ENCODE measurements around the gene PPBP. TPM values are rescaled to one million over a fixed set of nuclear protein-coding genes. Genes with fewer than 3 reads are reported as not detected.
A peak's percentile ranks its signal among the peaks of the same experiment; 100 is the strongest.

PPBP gene
- not detected in 2 replicates for total RNA-seq
- long read RNA-seq, result 0 reads

DNA sequence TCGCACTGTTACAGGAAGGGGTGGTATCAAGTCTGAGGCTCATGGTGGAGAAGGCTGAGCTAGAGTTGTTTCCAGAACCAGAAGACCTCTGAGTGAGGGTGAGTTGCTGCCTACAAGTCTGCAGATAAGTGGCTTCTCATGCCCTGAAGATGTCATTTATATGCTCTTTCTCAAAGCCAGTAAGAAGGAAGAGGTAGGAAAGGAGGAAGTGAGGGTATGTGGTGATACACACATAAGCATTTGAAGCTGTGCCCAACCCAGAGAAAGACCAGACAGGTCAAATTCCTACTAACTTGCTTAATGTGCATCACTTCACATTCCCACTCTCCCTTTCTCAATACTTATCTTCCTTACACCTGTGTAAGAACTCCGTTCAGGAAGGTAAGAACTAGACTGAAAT, at the start of gene PPBP:
TSS of gene PPBP (minus strand) at position 130 of the 400 bp plus-strand sequence. CDS start at position 43, 87 bp downstream.
- Mint-ChIP-seq H3K4me1 (ENCODE audit: low read depth) (peaks cover 4% of the 10 kb centered on the region), H3K4me3 (ENCODE audit: low read depth) (no peak within 1 kb of the TSS), H3K27ac (no peak within 1 kb of the TSS), H3K27me3 (peaks cover 8% of the 10 kb centered on the region), H3K9me3 (ENCODE audit: low read depth) (no peaks in the 10 kb centered on the region), H3K36me3 (ENCODE audit: insufficient read depth) (no peaks in the 10 kb centered on the region)
- TF ChIP-seq CTCF (IDR thresholded peaks at IDR 0.05; ENCODE audit: unreplicated experiment), result no peak
- no peak for DNase-seq (ENCODE audit: low spot score, unreplicated experiment)

DNA sequence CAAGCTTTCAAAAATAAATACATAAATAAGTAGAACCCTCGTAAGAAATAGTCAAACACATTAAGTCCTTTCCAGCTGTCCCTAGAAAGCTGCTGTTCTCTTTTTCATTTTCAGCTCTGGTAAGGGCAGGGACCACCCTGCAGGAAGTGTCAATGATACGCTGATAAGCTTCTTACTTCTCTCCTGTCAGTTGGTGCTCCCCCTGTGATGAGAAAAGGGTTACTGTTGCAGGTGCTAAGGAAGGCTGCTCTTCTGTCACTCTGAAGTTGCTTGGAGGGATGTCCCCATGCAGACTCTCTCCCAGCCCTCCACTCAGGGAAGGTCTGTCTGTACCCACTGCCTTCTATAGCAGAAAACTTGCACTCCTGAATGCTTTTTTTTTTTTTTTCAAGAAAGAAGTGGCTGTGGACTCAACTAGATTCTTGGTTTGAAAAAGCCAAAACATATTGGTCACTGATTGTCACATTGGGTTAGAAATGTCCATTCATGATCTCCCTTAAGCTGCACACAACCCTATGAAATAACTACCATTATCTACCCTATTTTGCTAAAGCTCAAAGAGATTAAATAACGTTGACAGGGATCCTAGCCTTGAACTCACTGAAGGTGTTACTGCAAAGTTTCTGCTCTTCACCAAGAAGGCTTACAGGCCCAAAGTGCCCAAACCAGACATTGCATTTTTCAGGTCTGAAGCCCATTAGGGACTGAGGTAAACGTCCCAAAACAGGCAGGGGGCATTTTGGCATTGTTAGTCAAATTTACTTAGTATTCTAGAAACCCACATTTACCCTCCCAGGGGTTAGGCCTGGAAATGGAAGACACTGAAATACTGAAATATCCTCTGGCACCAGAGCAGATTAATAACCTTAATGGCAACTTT, 49.3 kb upstream of the PPBP start:
- Mint-ChIP-seq H3K4me3 (ENCODE audit: low read depth) (peak overlapping the region; percentile 90), H3K9me3 (ENCODE audit: low read depth) (no peaks in the 10 kb centered on the region), H3K36me3 (ENCODE audit: insufficient read depth) (no peaks in the 10 kb centered on the region), H3K27ac (no peak overlapping the region), H3K27me3 (peaks cover 35% of the 10 kb centered on the region), H3K4me1 (ENCODE audit: low read depth) (peaks cover 15% of the 10 kb centered on the region)
- no peak for TF ChIP-seq CTCF (IDR thresholded peaks at IDR 0.05; ENCODE audit: unreplicated experiment)
- no peak for DNase-seq (ENCODE audit: low spot score, unreplicated experiment)

DNA sequence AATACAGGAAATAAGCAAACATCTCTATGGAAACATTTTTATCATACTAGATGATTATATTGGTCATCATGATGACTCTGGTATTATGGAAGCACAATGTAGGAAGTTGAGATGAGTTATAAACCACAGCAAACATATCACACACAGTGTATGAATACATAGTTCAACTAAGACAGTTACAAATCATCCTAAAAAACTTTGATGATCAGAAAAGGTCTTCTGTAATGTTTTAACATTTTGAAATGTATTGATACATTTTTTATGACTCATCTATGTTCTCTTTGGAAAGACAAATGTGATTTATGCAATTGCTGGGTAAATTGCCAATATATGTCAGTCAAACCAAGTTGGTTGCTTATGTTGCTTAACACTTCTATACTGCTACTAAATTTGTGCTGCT, 45.7 kb upstream of the PPBP start:
- Mint-ChIP-seq H3K4me3 (ENCODE audit: low read depth) (no peak overlapping the region), H3K4me1 (ENCODE audit: low read depth) (peaks cover 7% of the 10 kb centered on the region), H3K27ac (no peak overlapping the region), H3K9me3 (ENCODE audit: low read depth) (no peaks in the 10 kb centered on the region), H3K27me3 (peaks cover 13% of the 10 kb centered on the region), H3K36me3 (ENCODE audit: insufficient read depth) (no peaks in the 10 kb centered on the region)
- DNase-seq (ENCODE audit: low spot score, unreplicated experiment), result no peak
- TF ChIP-seq CTCF (IDR thresholded peaks at IDR 0.05; ENCODE audit: unreplicated experiment), result no peak

DNA sequence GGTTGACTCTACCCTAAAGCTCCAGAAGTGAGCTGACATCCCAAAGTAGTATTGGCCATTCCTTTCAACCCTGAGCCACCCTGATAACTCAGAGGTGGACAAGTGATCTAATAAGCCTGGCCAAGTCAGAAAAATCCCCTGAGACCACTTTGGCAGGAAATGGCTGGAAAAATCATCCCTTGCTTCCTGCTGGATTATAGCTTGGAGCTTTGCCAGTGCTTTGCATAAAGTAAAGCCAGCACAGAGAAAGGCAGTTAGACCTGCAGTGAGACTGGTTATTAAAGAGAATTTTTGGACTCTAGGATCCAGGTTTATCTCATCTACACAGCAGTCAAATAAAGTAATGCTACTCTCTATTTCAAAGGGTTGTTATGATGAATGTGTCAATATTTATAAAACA, 44.1 kb upstream of the PPBP start:
- peaks cover 1% of the 10 kb centered on the region for H3K4me1 Mint-ChIP-seq (ENCODE audit: low read depth)
- no peak overlapping the region for H3K27ac Mint-ChIP-seq
- DNase-seq (ENCODE audit: low spot score, unreplicated experiment), result no peak
- H3K36me3 Mint-ChIP-seq (ENCODE audit: insufficient read depth), result no peaks in the 10 kb centered on the region
- H3K27me3 Mint-ChIP-seq, result peaks cover 13% of the 10 kb centered on the region
- H3K9me3 Mint-ChIP-seq (ENCODE audit: low read depth), result no peaks in the 10 kb centered on the region
- no peak for TF ChIP-seq CTCF (IDR thresholded peaks at IDR 0.05; ENCODE audit: unreplicated experiment)
- H3K4me3 Mint-ChIP-seq (ENCODE audit: low read depth), result no peak overlapping the region

DNA sequence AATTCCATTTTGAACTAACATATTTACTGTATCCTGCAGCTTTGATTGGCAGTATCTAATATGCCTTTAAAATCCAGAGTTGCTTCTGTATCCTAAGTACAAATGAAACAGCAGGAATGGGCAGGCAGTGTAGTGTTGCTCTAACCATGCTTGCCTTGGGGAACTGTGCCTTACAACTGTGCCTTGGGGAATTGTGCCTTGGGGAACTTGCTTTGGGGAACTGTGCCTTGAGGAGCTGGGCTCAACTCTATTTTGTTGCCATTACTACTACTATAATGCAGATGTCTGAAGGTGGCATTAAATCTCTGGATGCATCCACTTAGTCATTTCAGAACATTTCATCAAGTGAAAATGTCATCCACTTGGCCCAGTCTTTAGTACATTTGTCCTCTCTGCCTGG, 43.6 kb upstream of the PPBP start:
- peaks cover 13% of the 10 kb centered on the region for H3K27me3 Mint-ChIP-seq
- no peak for TF ChIP-seq CTCF (IDR thresholded peaks at IDR 0.05; ENCODE audit: unreplicated experiment)
- no peaks in the 10 kb centered on the region for H3K9me3 Mint-ChIP-seq (ENCODE audit: low read depth)
- peaks cover 1% of the 10 kb centered on the region for H3K4me1 Mint-ChIP-seq (ENCODE audit: low read depth)
- no peak overlapping the region for H3K27ac Mint-ChIP-seq
- H3K4me3 Mint-ChIP-seq (ENCODE audit: low read depth), result no peak overlapping the region
- no peaks in the 10 kb centered on the region for H3K36me3 Mint-ChIP-seq (ENCODE audit: insufficient read depth)
- DNase-seq (ENCODE audit: low spot score, unreplicated experiment), result no peak
